K562 (cell line): ENCODE measurements around the gene LAX1. TPM values are rescaled to one million over a fixed set of nuclear protein-coding genes. Genes with fewer than 3 reads are reported as not detected.

Experiments used
- ARID2 ChIP-seq: fragments of 450-650 bp; IDR thresholded peaks from 2 replicates; pipeline ENCODE4 v1.6.1; 2017; ENCODE audit warnings: antibody characterized with exemption, mild to moderate bottlenecking
- ASH1L ChIP-seq: fragments of 450-650 bp; IDR thresholded peaks from 2 replicates; pipeline ENCODE4 v1.6.1; 2018; ENCODE audit warnings: borderline replicate concordance, mild to moderate bottlenecking, low read depth; ENCODE audit not compliant: partially characterized antibody
- BRF1 ChIP-seq: IDR thresholded peaks from 3 replicates; pipeline ENCODE4 v1.6.1; 2011; ENCODE audit warnings: borderline replicate concordance, mild to moderate bottlenecking; ENCODE audit not compliant: insufficient read length; ENCODE audit errors: extremely low read depth
- CBX2 ChIP-seq: fragments of 200-600 bp; sonication (generic); IDR thresholded peaks from one replicate; pipeline ENCODE4 v1.6.1; 2012; ENCODE audit warnings: mild to moderate bottlenecking, low read length, inconsistent platforms; ENCODE audit not compliant: insufficient read depth, poor library complexity, severe bottlenecking
- CC2D1A ChIP-seq: fragments of 450-650 bp; IDR thresholded peaks from 2 replicates; pipeline ENCODE4 v1.6.1; 2017; ENCODE audit warnings: mild to moderate bottlenecking
- CEBPG ChIP-seq, 3 experiments: fragments of 200-800 bp in 1 of 3; sonication (Bioruptor generic) in 1 of 3; sonication (generic) in 1 of 3; formaldehyde crosslinking in 1 of 3; IDR thresholded peaks in 2 of 3; conservative IDR thresholded peaks in 1 of 3; 2 replicates each; pipeline versions ENCODE4 v1.6.1 to v1.8.0; 2016 to 2022; ENCODE audit warnings: missing compliant biosample characterization in 2 of 3, missing genetic modification characterization in 2 of 3, mild to moderate bottlenecking in 1 of 3, missing genetic modification reagents in 1 of 3
- FOXK1 ChIP-seq: sonication (generic); formaldehyde crosslinking; IDR thresholded peaks from 2 replicates; pipeline ENCODE4 v1.8.0; 2022; ENCODE audit warnings: missing genetic modification reagents, mild to moderate bottlenecking, borderline replicate concordance
- KAT7 ChIP-seq: sonication (generic); formaldehyde crosslinking; IDR thresholded peaks from 2 replicates; pipeline ENCODE4 v1.8.0; 2022; ENCODE audit warnings: missing genetic modification reagents, mild to moderate bottlenecking, borderline replicate concordance
- KDM4B ChIP-seq, 2 experiments: fragments of 450-650 bp in 1 of 2; sonication (generic) in 1 of 2; IDR thresholded peaks; 2 replicates each; pipeline ENCODE4 v1.6.1; 2016 to 2017; ENCODE audit warnings: borderline replicate concordance in 2 of 2, antibody characterized with exemption in 1 of 2, low read depth in 1 of 2, mild to moderate bottlenecking in 1 of 2
- MECOM ChIP-seq: fragments of 250-450 bp; sonication (Bioruptor Pico); IDR thresholded peaks from 2 replicates; pipeline ENCODE4 v1.8.0; 2022; ENCODE audit warnings: inconsistent platforms
- SLC30A9 ChIP-seq: fragments of 250-450 bp; sonication (Bioruptor Pico); IDR thresholded peaks from 2 replicates; pipeline ENCODE4 v1.8.0; 2022; ENCODE audit warnings: mild to moderate bottlenecking, moderate library complexity
- SMARCA5 ChIP-seq: fragments of 450-650 bp; IDR thresholded peaks from 2 replicates; pipeline ENCODE4 v1.6.1; 2016
- TEAD4 ChIP-seq, 2 experiments: sonication (generic) in 1 of 2; formaldehyde crosslinking in 1 of 2; IDR thresholded peaks; 2 replicates each; pipeline versions ENCODE4 v1.6.1 to v1.8.0; 2012 to 2022; ENCODE audit warnings: borderline replicate concordance in 1 of 2, inconsistent platforms in 1 of 2, low read length in 1 of 2, mild to moderate bottlenecking in 1 of 2, missing genetic modification reagents in 1 of 2
- ZNF274 ChIP-seq: IDR thresholded peaks from 2 replicates; pipeline ENCODE4 v1.6.1; 2011; ENCODE audit warnings: low read depth, mild to moderate bottlenecking, low read length, moderate library complexity, borderline replicate concordance
- polyA plus RNA-seq, 8 experiments: library from polyadenylated mRNA; depleted of rRNA in 4 of 8; stranded (reverse) in 5 of 8; unstranded in 3 of 8; fragments of >200 nt; fragmentation: Nextera tagmentation in 2 of 8; fragmentation: Illumina TruSeq in 1 of 8; extraction: Ambion mirVana in 2 of 8; extraction: Trizol in 1 of 8; gene quantifications; 2 replicates each; pipeline versions ENCODE4 v1.2.1 to v1.2.3, GENCODE V29; 2011 to 2014; ENCODE audit warnings: inconsistent platforms in 1 of 8, missing spikeins in 1 of 8
- total RNA-seq, 7 experiments: library from RNA; depleted of rRNA in 6 of 7; stranded (reverse); fragments of >200 nt in 6 of 7; fragmentation: Illumina TruSeq in 2 of 7; extraction: Trizol in 2 of 7; gene quantifications; 2 replicates each; pipeline versions ENCODE4 v1.2.1 to v1.2.3, GENCODE V29; 2011 to 2021; ENCODE audit warnings: low replicate concordance in 1 of 7
- TF ChIP-seq, protein P1 (sequence below): sonication (generic); formaldehyde crosslinking; IDR thresholded peaks from 2 replicates; pipeline ENCODE4 v1.8.1; 2023; ENCODE audit warnings: mild to moderate bottlenecking, missing genetic modification reagents
- TF ChIP-seq, protein P2 (sequence below), 2 experiments: fragments of 450-650 bp in 1 of 2; sonication (generic) in 1 of 2; formaldehyde crosslinking in 1 of 2; IDR thresholded peaks in 1 of 2; conservative IDR thresholded peaks in 1 of 2; 2 replicates each; pipeline versions ENCODE4 v1.6.1 to v1.8.1; 2016 to 2023; ENCODE audit warnings: mild to moderate bottlenecking in 2 of 2, moderate library complexity in 2 of 2, inconsistent platforms in 1 of 2, missing genetic modification reagents in 1 of 2
- TF ChIP-seq, protein P3 (sequence below): sonication (generic); formaldehyde crosslinking; IDR thresholded peaks from 2 replicates; pipeline ENCODE4 v1.8.1; 2023; ENCODE audit warnings: mild to moderate bottlenecking, missing genetic modification reagents
- TF ChIP-seq, protein P4 (sequence below): fragments of 450-650 bp; IDR thresholded peaks from 2 replicates; pipeline ENCODE4 v1.7.0; 2016; ENCODE audit warnings: borderline replicate concordance

Gene LAX1
- total and polyA plus RNA-seq, 9 of the 15 experiments (the other 6 are each of a cell fraction or from before 2014, with no cell fraction given): not detected

DNA sequence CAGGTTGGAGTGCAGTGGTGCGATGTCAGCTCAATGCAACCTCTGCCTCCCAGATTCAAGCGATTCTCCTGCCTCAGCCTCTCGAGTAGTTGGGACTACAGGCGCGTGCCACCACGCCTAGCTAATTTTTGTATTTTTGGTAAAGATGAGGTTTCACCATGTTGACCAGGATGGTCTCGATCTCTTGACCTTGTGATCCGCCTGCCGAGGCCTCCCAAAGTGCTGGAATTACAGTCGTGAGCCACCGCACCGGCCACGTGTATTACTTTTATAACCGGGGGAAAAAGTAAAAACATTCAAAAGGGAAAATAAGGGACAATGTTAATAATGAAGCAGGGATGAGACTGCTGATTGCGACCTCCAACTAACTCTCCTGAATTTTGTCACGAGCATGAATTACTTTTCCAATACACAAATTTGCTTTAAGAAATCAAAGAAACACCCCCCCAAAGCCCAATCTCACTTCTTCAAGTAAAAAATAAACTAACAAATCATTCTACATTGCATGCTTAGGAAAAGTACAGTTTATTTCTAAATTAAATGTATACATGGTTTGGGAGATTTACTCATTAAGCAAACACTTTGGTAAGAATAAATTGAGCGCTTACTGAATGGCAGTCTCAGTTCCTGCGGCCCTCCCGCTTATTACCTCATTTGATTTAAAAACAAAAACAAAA is 29.9 kb downstream of the LAX1 start (continued):
- TF ChIP-seq, protein P1, sequence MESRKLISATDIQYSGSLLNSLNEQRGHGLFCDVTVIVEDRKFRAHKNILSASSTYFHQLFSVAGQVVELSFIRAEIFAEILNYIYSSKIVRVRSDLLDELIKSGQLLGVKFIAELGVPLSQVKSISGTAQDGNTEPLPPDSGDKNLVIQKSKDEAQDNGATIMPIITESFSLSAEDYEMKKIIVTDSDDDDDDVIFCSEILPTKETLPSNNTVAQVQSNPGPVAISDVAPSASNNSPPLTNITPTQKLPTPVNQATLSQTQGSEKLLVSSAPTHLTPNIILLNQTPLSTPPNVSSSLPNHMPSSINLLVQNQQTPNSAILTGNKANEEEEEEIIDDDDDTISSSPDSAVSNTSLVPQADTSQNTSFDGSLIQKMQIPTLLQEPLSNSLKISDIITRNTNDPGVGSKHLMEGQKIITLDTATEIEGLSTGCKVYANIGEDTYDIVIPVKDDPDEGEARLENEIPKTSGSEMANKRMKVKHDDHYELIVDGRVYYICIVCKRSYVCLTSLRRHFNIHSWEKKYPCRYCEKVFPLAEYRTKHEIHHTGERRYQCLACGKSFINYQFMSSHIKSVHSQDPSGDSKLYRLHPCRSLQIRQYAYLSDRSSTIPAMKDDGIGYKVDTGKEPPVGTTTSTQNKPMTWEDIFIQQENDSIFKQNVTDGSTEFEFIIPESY: 0 out of 2 replicates have a peak, but pooled peaks have one; percentile 2
- TF ChIP-seq SMARCA5 (no peak), CBX2 (no peak), ASH1L (no peak), ZNF274 (no peak), MECOM (CRISPR knock-in tag) (peak; percentile 75; the same call in 1 of the 2 replicates), CEBPG (CRISPR knock-in tag; IDR thresholded peaks at IDR 0.05) (no peak), CEBPG (tag; conservative IDR thresholded peaks at IDR 0.05 in 1 of 2, IDR thresholded peaks at IDR 0.05 in 1 of 2) (peak; percentile 24 to 53; a peak in 2 of 4 replicates), FOXK1 (0 out of 2 replicates have a peak, but pooled peaks have one; percentile 4), CC2D1A (no peak), BRF1 (no peak), ARID2 (no peak), KAT7 (CRISPR knock-in tag) (0 out of 2 replicates have a peak, but pooled peaks have one; percentile 33), TEAD4 (IDR thresholded peaks at IDR 0.05; ENCODE audit: low read length) (no peak), TEAD4 (CRISPR knock-in tag; IDR thresholded peaks at IDR 0.05; ENCODE audit: borderline replicate concordance) (no peak), KDM4B (IDR thresholded peaks at IDR 0.05; ENCODE audit: borderline replicate concordance in 2 of 2, low read depth in 1 of 2) (no peak), SLC30A9 (CRISPR knock-in tag) (no peak)
- TF ChIP-seq, protein P2, sequence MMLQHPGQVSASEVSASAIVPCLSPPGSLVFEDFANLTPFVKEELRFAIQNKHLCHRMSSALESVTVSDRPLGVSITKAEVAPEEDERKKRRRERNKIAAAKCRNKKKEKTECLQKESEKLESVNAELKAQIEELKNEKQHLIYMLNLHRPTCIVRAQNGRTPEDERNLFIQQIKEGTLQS (IDR thresholded peaks at IDR 0.05): no peak
- TF ChIP-seq, protein P2 (CRISPR knock-in tag; conservative IDR thresholded peaks at IDR 0.05): no peak
- TF ChIP-seq, protein P3, sequence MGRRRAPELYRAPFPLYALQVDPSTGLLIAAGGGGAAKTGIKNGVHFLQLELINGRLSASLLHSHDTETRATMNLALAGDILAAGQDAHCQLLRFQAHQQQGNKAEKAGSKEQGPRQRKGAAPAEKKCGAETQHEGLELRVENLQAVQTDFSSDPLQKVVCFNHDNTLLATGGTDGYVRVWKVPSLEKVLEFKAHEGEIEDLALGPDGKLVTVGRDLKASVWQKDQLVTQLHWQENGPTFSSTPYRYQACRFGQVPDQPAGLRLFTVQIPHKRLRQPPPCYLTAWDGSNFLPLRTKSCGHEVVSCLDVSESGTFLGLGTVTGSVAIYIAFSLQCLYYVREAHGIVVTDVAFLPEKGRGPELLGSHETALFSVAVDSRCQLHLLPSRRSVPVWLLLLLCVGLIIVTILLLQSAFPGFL (CRISPR knock-in tag): 0 out of 2 replicates have a peak, but pooled peaks have one; percentile 26
- TF ChIP-seq, protein P4, sequence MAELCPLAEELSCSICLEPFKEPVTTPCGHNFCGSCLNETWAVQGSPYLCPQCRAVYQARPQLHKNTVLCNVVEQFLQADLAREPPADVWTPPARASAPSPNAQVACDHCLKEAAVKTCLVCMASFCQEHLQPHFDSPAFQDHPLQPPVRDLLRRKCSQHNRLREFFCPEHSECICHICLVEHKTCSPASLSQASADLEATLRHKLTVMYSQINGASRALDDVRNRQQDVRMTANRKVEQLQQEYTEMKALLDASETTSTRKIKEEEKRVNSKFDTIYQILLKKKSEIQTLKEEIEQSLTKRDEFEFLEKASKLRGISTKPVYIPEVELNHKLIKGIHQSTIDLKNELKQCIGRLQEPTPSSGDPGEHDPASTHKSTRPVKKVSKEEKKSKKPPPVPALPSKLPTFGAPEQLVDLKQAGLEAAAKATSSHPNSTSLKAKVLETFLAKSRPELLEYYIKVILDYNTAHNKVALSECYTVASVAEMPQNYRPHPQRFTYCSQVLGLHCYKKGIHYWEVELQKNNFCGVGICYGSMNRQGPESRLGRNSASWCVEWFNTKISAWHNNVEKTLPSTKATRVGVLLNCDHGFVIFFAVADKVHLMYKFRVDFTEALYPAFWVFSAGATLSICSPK: no peak
